ENCODE measurements around the gene S100B. TPM values are rescaled to one million over a fixed set of nuclear protein-coding genes. Genes with fewer than 3 reads are reported as not detected.

Gene S100B
- total and polyA plus RNA-seq, 2 donors (not counting 1 experiment from before 2014, with no cell fraction given), result 0.24 TPM; not detected in 1

DNA sequence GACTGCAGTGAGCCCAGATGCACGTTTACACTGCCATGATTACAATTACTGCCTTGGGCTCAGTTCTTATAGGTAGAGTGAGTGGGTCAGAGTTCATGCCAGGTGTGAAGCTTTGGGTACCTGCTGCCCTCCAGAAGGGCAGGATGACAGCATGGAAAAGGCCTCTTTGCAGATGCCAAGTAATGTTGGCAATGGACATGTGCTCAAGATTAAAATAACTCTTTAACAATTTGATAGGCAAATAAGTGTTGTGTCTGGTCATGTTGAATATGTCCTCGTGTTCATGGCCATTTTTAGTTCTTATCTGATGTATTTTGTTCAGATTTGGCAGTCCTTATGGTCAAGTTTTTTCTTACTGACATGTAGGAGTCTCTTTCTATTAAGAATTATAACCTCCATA, 34.8 kb downstream of the S100B start:
- Mint-ChIP-seq H3K27me3 (no peaks in the 10 kb centered on the region), H3K4me1 (peaks cover 13% of the 10 kb centered on the region), H3K27ac (peak overlapping the region; percentile 32), H3K4me3 (no peak overlapping the region), H3K9me3 (ENCODE audit: insufficient read depth) (peaks cover 11% of the 10 kb centered on the region)
- H3K4me2 ChIP-seq (replicated peaks; ENCODE audit: low read depth, low read length, poor library complexity, severe bottlenecking), result no peak overlapping the region
- no peak overlapping the region for H2AFZ ChIP-seq (ENCODE audit: insufficient read depth, low read depth, low read length, poor library complexity, severe bottlenecking)
- ChIA-PET CTCF (no interaction called here), POLR2A (no interaction called here)
- no peaks in the 10 kb centered on the region for H3K79me2 ChIP-seq (ENCODE audit: control insufficient read depth, insufficient read depth, low read length)
- intact Hi-C loops (cut with micrococcal nuclease), result no loop called here
- TF ChIP-seq, protein P1, sequence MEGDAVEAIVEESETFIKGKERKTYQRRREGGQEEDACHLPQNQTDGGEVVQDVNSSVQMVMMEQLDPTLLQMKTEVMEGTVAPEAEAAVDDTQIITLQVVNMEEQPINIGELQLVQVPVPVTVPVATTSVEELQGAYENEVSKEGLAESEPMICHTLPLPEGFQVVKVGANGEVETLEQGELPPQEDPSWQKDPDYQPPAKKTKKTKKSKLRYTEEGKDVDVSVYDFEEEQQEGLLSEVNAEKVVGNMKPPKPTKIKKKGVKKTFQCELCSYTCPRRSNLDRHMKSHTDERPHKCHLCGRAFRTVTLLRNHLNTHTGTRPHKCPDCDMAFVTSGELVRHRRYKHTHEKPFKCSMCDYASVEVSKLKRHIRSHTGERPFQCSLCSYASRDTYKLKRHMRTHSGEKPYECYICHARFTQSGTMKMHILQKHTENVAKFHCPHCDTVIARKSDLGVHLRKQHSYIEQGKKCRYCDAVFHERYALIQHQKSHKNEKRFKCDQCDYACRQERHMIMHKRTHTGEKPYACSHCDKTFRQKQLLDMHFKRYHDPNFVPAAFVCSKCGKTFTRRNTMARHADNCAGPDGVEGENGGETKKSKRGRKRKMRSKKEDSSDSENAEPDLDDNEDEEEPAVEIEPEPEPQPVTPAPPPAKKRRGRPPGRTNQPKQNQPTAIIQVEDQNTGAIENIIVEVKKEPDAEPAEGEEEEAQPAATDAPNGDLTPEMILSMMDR (IDR thresholded peaks at IDR 0.05), result no peak
- TF ChIP-seq EZH2 (IDR thresholded peaks at IDR 0.05; ENCODE audit: borderline replicate concordance, insufficient read depth, low read depth, low read length, poor library complexity, severe bottlenecking), result no peak
- H4K20me1 ChIP-seq (ENCODE audit: control insufficient read depth, insufficient read depth, low read length, poor library complexity, severe bottlenecking), result no peaks in the 10 kb centered on the region
- H3K27ac ChIP-seq (ENCODE audit: low read length in 2 of 2), result no peak overlapping the region
- 80% methylated on average over 2 of the region's 2 CpGs for WGBS (ENCODE audit: insufficient coverage)
- no peak overlapping the region for H3K4me3 ChIP-seq (ENCODE audit: control extremely low read depth in 1 of 5, extremely low read depth in 1 of 5, insufficient read depth in 1 of 5, low read depth in 2 of 5, low read length in 4 of 5)
- ATAC-seq (ENCODE audit: low read depth) (no peak), DNase-seq (no peak)
- H3K4me1 ChIP-seq (ENCODE audit: control insufficient read depth in 2 of 2, insufficient read depth in 2 of 2, low read length in 2 of 2), result peaks cover 0 to 4% of the 10 kb centered on the region in 2 donors
- H3K9ac ChIP-seq (ENCODE audit: low read length), result no peak overlapping the region
- peaks cover 2 to 7% (median 4%) of the 10 kb centered on the region in 3 donors for H3K9me3 ChIP-seq (ENCODE audit: control extremely low read depth in 1 of 3, control insufficient read depth in 2 of 3, insufficient read depth in 1 of 3, low read length in 2 of 3)
- H3K27me3 ChIP-seq (replicated peaks in 1 of 4; ENCODE audit: control extremely low read depth in 1 of 4, control insufficient read depth in 3 of 4, insufficient read depth in 4 of 4, low read length in 3 of 4), result no peaks in the 10 kb centered on the region
- H3K36me3 ChIP-seq (replicated peaks in 1 of 2; ENCODE audit: control extremely low read depth in 1 of 2, control insufficient read depth in 1 of 2, extremely low read depth in 1 of 2, insufficient read depth in 2 of 2, low read length in 1 of 2), result peaks cover 5 to 27% of the 10 kb centered on the region in 2 experiments

DNA sequence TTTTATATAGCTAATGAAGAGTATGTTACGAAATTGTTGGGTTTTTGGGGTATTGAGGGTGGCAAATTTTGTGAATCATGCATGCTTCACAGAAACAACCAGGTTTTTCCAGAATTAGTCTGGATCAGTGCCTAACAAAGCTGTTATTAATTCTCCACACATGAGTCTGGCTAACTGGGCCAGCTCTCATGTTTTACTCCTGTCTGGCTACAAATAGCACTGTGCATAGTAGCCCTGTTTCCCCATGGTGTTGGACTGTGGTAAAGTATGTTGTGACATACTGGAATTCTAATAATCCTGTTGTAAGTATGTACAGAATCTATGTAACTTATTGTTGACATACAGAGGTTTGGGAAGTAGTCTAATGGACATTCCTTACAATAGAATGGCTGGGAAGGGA, 35.8 kb downstream of the S100B start:
- DNase-seq (no peak), ATAC-seq (ENCODE audit: low read depth) (no peak)
- no CpG with 5 or more reads among the region's 1 CpG for WGBS (ENCODE audit: insufficient coverage)
- Mint-ChIP-seq H3K4me1 (peaks cover 13% of the 10 kb centered on the region), H3K4me3 (no peak overlapping the region), H3K27ac (no peak overlapping the region), H3K27me3 (no peaks in the 10 kb centered on the region), H3K9me3 (ENCODE audit: insufficient read depth) (peaks cover 9% of the 10 kb centered on the region)
- intact Hi-C loops (cut with micrococcal nuclease), result no loop called here
- Histone ChIP-seq H4K20me1 (ENCODE audit: control insufficient read depth, insufficient read depth, low read length, poor library complexity, severe bottlenecking) (no peaks in the 10 kb centered on the region), H3K9ac (ENCODE audit: low read length) (no peak overlapping the region), H3K4me2 (replicated peaks; ENCODE audit: low read depth, low read length, poor library complexity, severe bottlenecking) (no peak overlapping the region), H3K27me3 (replicated peaks in 1 of 4; ENCODE audit: control extremely low read depth in 1 of 4, control insufficient read depth in 3 of 4, insufficient read depth in 4 of 4, low read length in 3 of 4) (no peaks in the 10 kb centered on the region), H3K4me3 (ENCODE audit: control extremely low read depth in 1 of 5, extremely low read depth in 1 of 5, insufficient read depth in 1 of 5, low read depth in 2 of 5, low read length in 4 of 5) (no peak overlapping the region), H3K9me3 (ENCODE audit: control extremely low read depth in 1 of 3, control insufficient read depth in 2 of 3, insufficient read depth in 1 of 3, low read length in 2 of 3) (peaks cover 2 to 7% (median 4%) of the 10 kb centered on the region in 3 donors), H3K79me2 (ENCODE audit: control insufficient read depth, insufficient read depth, low read length) (no peaks in the 10 kb centered on the region), H3K36me3 (replicated peaks in 1 of 2; ENCODE audit: control extremely low read depth in 1 of 2, control insufficient read depth in 1 of 2, extremely low read depth in 1 of 2, insufficient read depth in 2 of 2, low read length in 1 of 2) (peaks cover 5 to 37% of the 10 kb centered on the region in 2 experiments), H3K4me1 (ENCODE audit: control insufficient read depth in 2 of 2, insufficient read depth in 2 of 2, low read length in 2 of 2) (peaks cover 0 to 4% of the 10 kb centered on the region in 2 donors), H3K27ac (ENCODE audit: low read length in 2 of 2) (no peak overlapping the region), H2AFZ (ENCODE audit: insufficient read depth, low read depth, low read length, poor library complexity, severe bottlenecking) (no peak overlapping the region)
- ChIA-PET CTCF (no interaction called here), POLR2A (no interaction called here)
- no peak for TF ChIP-seq EZH2 (IDR thresholded peaks at IDR 0.05; ENCODE audit: borderline replicate concordance, insufficient read depth, low read depth, low read length, poor library complexity, severe bottlenecking)
- TF ChIP-seq, protein P1 (IDR thresholded peaks at IDR 0.05), result no peak

Data from B cell (primary cell).